ENCODE measurements around the gene RGMB. TPM values are rescaled to one million over a fixed set of nuclear protein-coding genes. Genes with fewer than 3 reads are reported as not detected.

RGMB gene
- total and polyA plus RNA-seq, 2 experiments from 2014 or later = 145 to 201 TPM

DNA sequence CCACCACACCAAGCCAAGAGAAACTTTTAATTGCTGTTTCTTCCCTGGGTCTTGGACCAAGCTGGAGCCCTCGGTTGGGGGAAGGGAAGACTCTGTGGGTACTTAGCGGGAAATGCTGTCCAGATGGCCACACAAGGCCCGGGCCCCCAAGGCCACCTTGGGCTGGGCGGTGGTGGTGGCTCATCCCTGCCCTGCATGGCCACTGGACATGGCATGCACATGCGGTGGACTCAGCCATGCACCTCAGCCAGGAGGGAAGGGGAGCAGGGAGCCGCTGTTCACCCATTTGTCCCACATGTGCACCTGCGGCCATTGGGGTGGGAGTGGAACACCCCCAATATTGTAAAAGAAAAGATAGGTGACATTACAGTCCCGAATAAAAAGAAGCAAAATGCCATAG lies 72.4 kb downstream of the RGMB start:
- Histone ChIP-seq H3F3A (ENCODE audit: insufficient read depth) (peaks cover 25% of the 10 kb centered on the region; the same call in 1 of the 2 replicates), H3K9ac (no peak overlapping the region), H3K36me3 (ENCODE audit: low read depth) (no peaks in the 10 kb centered on the region), H3K4me2 (ENCODE audit: unreplicated experiment) (no peak overlapping the region), H3K9me3 (ENCODE audit: low read depth) (no peaks in the 10 kb centered on the region), H3K4me3 (no peak overlapping the region), H2AFZ (no peak overlapping the region), H3K79me2 (ENCODE audit: insufficient read depth) (no peaks in the 10 kb centered on the region), H4K20me1 (ENCODE audit: insufficient read depth) (no peaks in the 10 kb centered on the region), H3K4me1 (ENCODE audit: insufficient read depth) (no peaks in the 10 kb centered on the region), H3K27ac (no peak overlapping the region), H3K9me2 (ENCODE audit: insufficient read depth) (no peaks in the 10 kb centered on the region), H3K27me3 (replicated peaks; ENCODE audit: insufficient read depth) (no peaks in the 10 kb centered on the region)
- WGBS, 2 experiments (ENCODE audit: low coverage in 1 of 2, low lambda C conversion rate in 2 of 2, missing lambda C conversion rate in 2 of 2) = 97 to 98% methylated on average over 8 of the region's 8 CpGs
- in situ Hi-C loops (cut with MboI) = no loop called here
- no peak for TF ChIP-seq EZH2 (IDR thresholded peaks at IDR 0.05; ENCODE audit: insufficient read depth, poor library complexity, severe bottlenecking)
- no peak for TF ChIP-seq EZH2phosphoT487 (IDR thresholded peaks at IDR 0.05; ENCODE audit: insufficient read depth, low read depth)
- no peak for DNase-seq

Other genes with a start within 250 kb of the RGMB start
- 24.3 and 28.1 TPM in 2 replicates for gene CHD1, start 155.3 kb downstream of the RGMB start, total RNA-seq (2014; rRNA removed; shearing (Covaris generic))
- gene CHD1, start 155.3 kb downstream of the RGMB start, polyA plus RNA-seq (2016; fragmentation: Nextera tagmentation; extraction: Ambion mirVana) = 8.3 and 11.1 TPM in 2 replicates